H1 (cell line): ENCODE measurements around the gene RPL7A. TPM values are rescaled to one million over a fixed set of nuclear protein-coding genes. Genes with fewer than 3 reads are reported as not detected.

Experiments
- CTCF ChIA-PET: fragments of 300-600 bp; sonication (Branson Sonifier 250); formaldehyde crosslinking; loops from one replicate; lab custom pipeline; 2021; ENCODE audit not compliant: partially characterized antibody; lab: Charles Lee
- POLR2A ChIA-PET: fragments of 300-600 bp; sonication (Branson Sonifier 250); formaldehyde crosslinking; loops from one replicate; lab custom pipeline; 2021; ENCODE audit warnings: inconsistent platforms; ENCODE audit not compliant: partially characterized antibody; lab: Charles Lee
- DNase-seq, 2 experiments: peaks; one replicate each; pipeline versions ENCODE4 v3.0.0 to v3.0.0-alpha.2; 2010 to 2022; ENCODE audit warnings: low spot score in 2 of 2, low read depth in 1 of 2, mixed read lengths in 1 of 2
- FAIRE-seq: peaks from 2 replicates; lab custom pipeline; 2011; peaks lifted over from hg19 to GRCh38; lab: Jason Lieb, UNC
- H2AFZ ChIP-seq: 2 replicates; pipeline ENCODE4 v1.8.1; 2012; ENCODE audit warnings: low read length, inconsistent platforms
- H2AK5ac ChIP-seq: 2 replicates; pipeline ENCODE4 v1.6.1; 2013; ENCODE audit warnings: low read depth, low read length
- H2BK120ac ChIP-seq: replicated peaks from 2 replicates; pipeline ENCODE3; 2013; ENCODE audit warnings: low read depth, low read length, inconsistent platforms
- H2BK12ac ChIP-seq: 2 replicates; pipeline ENCODE4 v1.6.1; 2013; ENCODE audit warnings: low read depth, low read length
- H2BK15ac ChIP-seq: 2 replicates; pipeline ENCODE4 v1.6.1; 2013; ENCODE audit warnings: low read length
- H2BK20ac ChIP-seq: 2 replicates; pipeline ENCODE4 v1.6.1; 2013; ENCODE audit warnings: low read length
- H2BK5ac ChIP-seq: 2 replicates; pipeline ENCODE4 v1.6.1; 2013; ENCODE audit warnings: low read depth, low read length
- H3K14ac ChIP-seq: 2 replicates; pipeline ENCODE4 v1.6.1; 2013; ENCODE audit warnings: inconsistent platforms; ENCODE audit not compliant: insufficient read length
- H3K18ac ChIP-seq: 2 replicates; pipeline ENCODE4 v1.6.1; 2013; ENCODE audit warnings: low read length; ENCODE audit errors: extremely low read depth
- H3K23ac ChIP-seq: 2 replicates; pipeline ENCODE4 v1.6.1; 2013; ENCODE audit warnings: inconsistent platforms; ENCODE audit not compliant: insufficient read length
- H3K23me2 ChIP-seq: 2 replicates; pipeline ENCODE4 v1.6.1; 2013; ENCODE audit warnings: low read depth, low read length
- H3K27ac ChIP-seq: 2 replicates; pipeline ENCODE4 v1.6.1; 2011; ENCODE audit warnings: low read depth, low read length, inconsistent platforms
- H3K27me3 ChIP-seq, 4 experiments: replicated peaks in 1 of 4; 1 replicate in 1 of 4; 2 replicates in 3 of 4; pipeline versions ENCODE4 v1.6.1 to v1.8.1; 2011 to 2013; ENCODE audit warnings: low read length in 3 of 4, mild to moderate bottlenecking in 3 of 4, inconsistent platforms in 2 of 4, mixed read lengths in 2 of 4, moderate library complexity in 1 of 4; ENCODE audit not compliant: control insufficient read depth in 3 of 4, insufficient read depth in 3 of 4; ENCODE audit errors: extremely low read depth in 1 of 4
- H3K36me3 ChIP-seq, 4 experiments: 2 replicates each; pipeline versions ENCODE4 v1.6.1 to v1.8.1; 2011 to 2013; ENCODE audit warnings: mild to moderate bottlenecking in 4 of 4, low read length in 3 of 4, moderate library complexity in 2 of 4, control low read depth in 1 of 4, inconsistent platforms in 1 of 4; ENCODE audit not compliant: insufficient read depth in 4 of 4, control insufficient read depth in 2 of 4
- H3K4ac ChIP-seq: replicated peaks from 2 replicates; pipeline ENCODE3; 2013; ENCODE audit warnings: low read length, low read depth, mixed read lengths, inconsistent platforms; ENCODE audit not compliant: insufficient read length
- H3K4me1 ChIP-seq, 4 experiments: replicated peaks in 1 of 4; 1 replicate in 1 of 4; 2 replicates in 3 of 4; pipeline versions ENCODE4 v1.6.1 to v1.8.1; 2011 to 2013; ENCODE audit warnings: low read length in 3 of 4, inconsistent platforms in 2 of 4, mixed read lengths in 1 of 4; ENCODE audit not compliant: insufficient read depth in 4 of 4, control insufficient read depth in 3 of 4
- H3K4me2 ChIP-seq, 2 experiments: 2 replicates each; pipeline versions ENCODE4 v1.6.1 to v1.8.1; 2011 to 2013; ENCODE audit warnings: low read depth in 2 of 2, low read length in 2 of 2, control low read depth in 1 of 2, inconsistent platforms in 1 of 2, mild to moderate bottlenecking in 1 of 2; ENCODE audit not compliant: insufficient read depth in 1 of 2
- H3K4me3 ChIP-seq, 4 experiments: fragments of 200-600, 300-600 bp in 1 of 4; sonication (generic), shearing (Covaris generic), sonication (Bioruptor Twin) in 1 of 4; 2 replicates each; pipeline versions ENCODE4 v1.5.1 to v1.8.1; 2011 to 2016; ENCODE audit warnings: low read length in 4 of 4, low read depth in 3 of 4, control low read depth in 2 of 4, inconsistent platforms in 2 of 4, mild to moderate bottlenecking in 2 of 4, mixed read lengths in 1 of 4, moderate library complexity in 1 of 4; ENCODE audit not compliant: insufficient read depth in 2 of 4; ENCODE audit errors: extremely low read depth in 1 of 4
- H3K56ac ChIP-seq: replicated peaks from 2 replicates; pipeline ENCODE3; 2013; ENCODE audit warnings: low read depth, mild to moderate bottlenecking, mixed read lengths, low read length, inconsistent platforms; ENCODE audit not compliant: insufficient read length
- H3K79me1 ChIP-seq: 2 replicates; pipeline ENCODE4 v1.6.1; 2013; ENCODE audit warnings: low read depth, low read length, control low read depth
- H3K79me2 ChIP-seq, 2 experiments: 2 replicates each; pipeline versions ENCODE4 v1.6.1 to v1.8.1; 2012 to 2013; ENCODE audit warnings: low read length in 2 of 2, mild to moderate bottlenecking in 2 of 2, inconsistent platforms in 1 of 2; ENCODE audit not compliant: insufficient read depth in 2 of 2, control insufficient read depth in 1 of 2
- H3K9ac ChIP-seq, 4 experiments: replicated peaks in 1 of 4; 1 replicate in 1 of 4; 2 replicates in 3 of 4; pipeline versions ENCODE4 v1.6.1 to v1.8.1; 2011 to 2013; ENCODE audit warnings: low read depth in 3 of 4, low read length in 3 of 4, control low read depth in 2 of 4, mild to moderate bottlenecking in 2 of 4, moderate library complexity in 2 of 4, inconsistent platforms in 1 of 4; ENCODE audit errors: extremely low read depth in 1 of 4
- H3K9me3 ChIP-seq, 2 experiments: 2 replicates each; pipeline versions ENCODE4 v1.6.1 to v1.8.1; 2012 to 2013; ENCODE audit warnings: mild to moderate bottlenecking in 2 of 2, moderate library complexity in 2 of 2, control low read depth in 1 of 2, inconsistent platforms in 1 of 2, low read depth in 1 of 2, low read length in 1 of 2, mixed read lengths in 1 of 2; ENCODE audit not compliant: insufficient read depth in 2 of 2
- H4K20me1 ChIP-seq, 2 experiments: replicated peaks in 1 of 2; 2 replicates each; pipeline versions ENCODE3 to v1.8.1; 2011 to 2013; ENCODE audit warnings: inconsistent platforms in 2 of 2, low read length in 2 of 2, mild to moderate bottlenecking in 1 of 2; ENCODE audit not compliant: insufficient read depth in 2 of 2, control insufficient read depth in 1 of 2
- H4K5ac ChIP-seq: 2 replicates; pipeline ENCODE4 v1.6.1; 2013; ENCODE audit warnings: low read length, low read depth, mixed read lengths, inconsistent platforms; ENCODE audit not compliant: insufficient read length
- H4K8ac ChIP-seq: 2 replicates; pipeline ENCODE4 v1.8.0; 2013; ENCODE audit warnings: mild to moderate bottlenecking, moderate library complexity, low read length, inconsistent platforms; ENCODE audit not compliant: insufficient read depth; ENCODE audit errors: extremely low read depth
- H4K91ac ChIP-seq: replicated peaks from 2 replicates; pipeline ENCODE3; 2013; ENCODE audit warnings: low read length, mixed read lengths, inconsistent platforms; ENCODE audit not compliant: insufficient read length
- BACH1 ChIP-seq: IDR thresholded peaks from 2 replicates; pipeline ENCODE4 v1.6.1; 2012; ENCODE audit warnings: low read length, improper control_type of control experiment
- JUND ChIP-seq: IDR thresholded peaks from 2 replicates; pipeline ENCODE4 v1.6.1; 2011; ENCODE audit warnings: mild to moderate bottlenecking, improper control_type of control experiment, low read length
- KDM4A ChIP-seq: IDR thresholded peaks from one replicate; pipeline ENCODE4 v1.7.1; 2012; ENCODE audit warnings: low read depth, mild to moderate bottlenecking, moderate library complexity, low read length, inconsistent platforms; ENCODE audit not compliant: severe bottlenecking
- NANOG ChIP-seq: IDR thresholded peaks from 2 replicates; pipeline ENCODE4 v1.6.1; 2011; ENCODE audit warnings: low read length, low read depth, mild to moderate bottlenecking, inconsistent platforms; ENCODE audit not compliant: insufficient read depth, poor library complexity, severe bottlenecking
- POLR2AphosphoS5 ChIP-seq: IDR thresholded peaks from 2 replicates; pipeline ENCODE4 v1.6.1; 2011; ENCODE audit warnings: low read depth, low read length
- RAD21 ChIP-seq, 2 experiments: IDR thresholded peaks in 1 of 2; conservative IDR thresholded peaks in 1 of 2; 2 replicates each; pipeline ENCODE4 v1.6.1; 2011; ENCODE audit warnings: low read depth in 2 of 2, low read length in 2 of 2, improper control_type of control experiment in 1 of 2, inconsistent platforms in 1 of 2, mild to moderate bottlenecking in 1 of 2, moderate library complexity in 1 of 2
- SAP30 ChIP-seq: fragments of 300-600 bp; sonication (generic); IDR thresholded peaks from 2 replicates; pipeline ENCODE4 v1.7.1; 2012; ENCODE audit warnings: low read length, moderate library complexity, mild to moderate bottlenecking, inconsistent platforms; ENCODE audit not compliant: insufficient read depth, insufficient replicate concordance
- TAF1 ChIP-seq: IDR thresholded peaks from 2 replicates; pipeline ENCODE4 v1.6.1; 2011; ENCODE audit warnings: mild to moderate bottlenecking, low read depth, low read length
- TCF12 ChIP-seq: IDR thresholded peaks from 2 replicates; pipeline ENCODE4 v1.6.1; 2011; ENCODE audit warnings: low read depth, mild to moderate bottlenecking, low read length
- TEAD4 ChIP-seq: IDR thresholded peaks from 2 replicates; pipeline ENCODE4 v1.6.1; 2012; ENCODE audit warnings: low read depth, low read length, inconsistent platforms, mixed read lengths
- WGBS, 2 experiments: shearing (Covaris generic) in 1 of 2; methylation state at CpG; one replicate each; pipeline versions ENCODE4 v1.1.6 to v1.1.7; 2013 to 2015; ENCODE audit warnings: low lambda C conversion rate in 2 of 2, mixed read lengths in 2 of 2, inconsistent platforms in 1 of 2, low coverage in 1 of 2, missing lambda C conversion rate in 1 of 2; ENCODE audit not compliant: insufficient replicate concordance in 2 of 2, insufficient coverage in 1 of 2, insufficient read length in 1 of 2; ENCODE audit errors: extremely low coverage in 1 of 2, missing lambda C conversion rate in 1 of 2; 5-methylcytosine and 5-hydroxymethylcytosine counted together
- polyA plus RNA-seq, 7 experiments: library from polyadenylated mRNA; depleted of rRNA in 3 of 7; stranded (reverse) in 5 of 7; unstranded in 2 of 7; fragments of >200 nt in 5 of 7; fragments of 200-250 nt in 2 of 7; gene quantifications; 1 replicate in 5 of 7; 2 replicates in 1 of 7; 4 replicates in 1 of 7; pipeline versions ENCODE4 v1.2.1 to v1.2.3, GENCODE V29; 2011 to 2013; ENCODE audit warnings: missing spikeins in 2 of 7, mixed read lengths in 2 of 7
- total RNA-seq: library from RNA; stranded (reverse); fragmentation: NEBNext Ultra II Directional; extraction: Animal tissue kit (Norgen Biotek cat#: 25700); gene quantifications from 2 replicates; pipeline ENCODE4 v1.2.1, GENCODE V29; 2021

RPL7A gene
- total and polyA plus RNA-seq, 2 of the 8 experiments (the other 6 are each of a cell fraction or from before 2014, with no cell fraction given) = 2,578 to 2,783 TPM

GRCh38 chr9:133344071-133344470 lies 3.9 kb upstream of the RPL7A start:
- POLR2A ChIA-PET = interaction anchor here (0.9 to 14.8 kb wide), 4 partner anchors 10 to 27 kb away, joined by 3 to 303 read pairs (median 6); partner anchors contain the start of genes MED22, RPL7A, SURF1 and SURF2
- H2BK12ac ChIP-seq = no peak overlapping the region
- peaks cover 6 to 32% of the 10 kb centered on the region in 2 experiments for H3K79me2 ChIP-seq
- no peak overlapping the region for H4K91ac ChIP-seq
- no peak overlapping the region for H4K8ac ChIP-seq
- no peaks in the 10 kb centered on the region for H3K9me3 ChIP-seq
- H3K36me3 ChIP-seq = peaks cover 31 to 71% (median 55%) of the 10 kb centered on the region in 4 experiments
- 90% methylated on average over 19 of the region's 19 CpGs; no CpG with 5 or more reads in 1 of the 2 experiments for WGBS, 2 experiments
- H2AFZ ChIP-seq = no peak overlapping the region
- peaks cover 17% of the 10 kb centered on the region for H3K79me1 ChIP-seq
- no peak overlapping the region for H2BK120ac ChIP-seq
- no peak for DNase-seq
- no peak overlapping the region for H3K14ac ChIP-seq
- H3K4me1 ChIP-seq = peaks cover 0 to 7% (median 5%) of the 10 kb centered on the region in 4 experiments; a peak in 6 of 7 replicates
- H3K27ac ChIP-seq = no peak overlapping the region
- no peak for FAIRE-seq
- H3K4ac ChIP-seq = no peak overlapping the region
- no peaks in the 10 kb centered on the region for H3K27me3 ChIP-seq
- no peak overlapping the region for H3K18ac ChIP-seq
- no peak overlapping the region for H3K9ac ChIP-seq
- no peak overlapping the region for H3K56ac ChIP-seq
- CTCF ChIA-PET = interaction anchor here (1.1 to 5.5 kb wide), 7 partner anchors 11 to 157 kb away, joined by 3 to 45 read pairs (median 16); partner anchors contain the start of gene SURF1
- no peak overlapping the region for H4K5ac ChIP-seq
- H2AK5ac ChIP-seq = no peak overlapping the region
- peaks cover 12 to 36% of the 10 kb centered on the region in 2 experiments for H4K20me1 ChIP-seq
- peaks cover 6% of the 10 kb centered on the region; the same call in 1 of the 2 replicates for H3K23me2 ChIP-seq
- H3K4me3 ChIP-seq = no peak overlapping the region
- no peak overlapping the region for H2BK5ac ChIP-seq
- no peak overlapping the region for H3K4me2 ChIP-seq
- no peak overlapping the region for H2BK20ac ChIP-seq
- H2BK15ac ChIP-seq = no peak overlapping the region
- H3K23ac ChIP-seq = no peak overlapping the region
- no peak for TF ChIP-seq TCF12
- TF ChIP-seq RAD21 (IDR thresholded peaks at IDR 0.05 in 1 of 2, conservative IDR thresholded peaks at IDR 0.05 in 1 of 2; ENCODE audit: low read depth in 2 of 2, low read length in 2 of 2) = no peak
- no peak for TF ChIP-seq POLR2AphosphoS5
- no peak for TF ChIP-seq BACH1
- no peak for TF ChIP-seq JUND
- no peak for TF ChIP-seq SAP30
- TF ChIP-seq TEAD4 = no peak
- no peak for TF ChIP-seq NANOG
- TF ChIP-seq KDM4A = no peak
- no peak for TF ChIP-seq TAF1
